Measurements from ENCODE around the gene NOS3. TPM values are rescaled to one million over a fixed set of nuclear protein-coding genes. Genes with fewer than 3 reads are reported as not detected.
"Not testable (repeated sequence)": the region's sequence is repeated elsewhere in the genome, so short reads cannot be mapped to it uniquely, and the experiment has no call there.

NOS3 gene
- total RNA-seq, 4 donors from 2014 or later: 1.4 to 3.2 (median 2.2) TPM

GRCh38 chr7:151035902-151036301 lies 45.1 kb downstream of the NOS3 start:
- TF ChIP-seq POLR2A (IDR thresholded peaks at IDR 0.05) (no peak), CTCF (IDR thresholded peaks at IDR 0.05) (no peak)
- H3K4me1 ChIP-seq: peaks cover 8 to 19% (median 16%) of the 10 kb centered on the region in 3 donors
- H3K27ac ChIP-seq: no peak overlapping the region
- no peaks in the 10 kb centered on the region for H3K9me3 ChIP-seq
- no peaks in the 10 kb centered on the region for H3K27me3 ChIP-seq
- peaks cover 9 to 72% (median 16%) of the 10 kb centered on the region in 3 donors for H3K36me3 ChIP-seq
- DNase-seq: no peak
- no CpG with 5 or more reads among the region's 17 CpGs for WGBS, 2 donors
- intact Hi-C loops (cut with DNase I): no loop called here
- H3K4me3 ChIP-seq: no peak overlapping the region

- TF ChIP-seq POLR2A (IDR thresholded peaks at IDR 0.05): no peak
- TF ChIP-seq CTCF (IDR thresholded peaks at IDR 0.05): no peak
- intact Hi-C loops (cut with DNase I): no loop called here
Measured at GRCh38 chr7:151038951-151039849, 48.4 kb downstream of the NOS3 start.

GRCh38 chr7:151039850-151040548 lies 49.2 kb downstream of the NOS3 start:
- Histone ChIP-seq H3K4me1 (peaks cover 8 to 19% (median 16%) of the 10 kb centered on the region in 3 donors), H3K9me3 (no peaks in the 10 kb centered on the region), H3K27ac (peak overlapping the region in 2 of 4 donors; percentile 2 to 62), H3K4me3 (no peak overlapping the region), H3K27me3 (no peaks in the 10 kb centered on the region), H3K36me3 (peaks cover 16 to 68% (median 18%) of the 10 kb centered on the region in 3 donors)
- intact Hi-C loops (cut with DNase I): no loop called here
- DNase-seq: no peak
- TF ChIP-seq CTCF (IDR thresholded peaks at IDR 0.05): no peak
- TF ChIP-seq POLR2A (IDR thresholded peaks at IDR 0.05): no peak
- whole genome bisulfite sequencing, 2 donors: 33 to 69% methylated on average over 4 to 9 of the region's 18 CpGs

More at GRCh38 chr7:151038951-151039849, 48.4 kb downstream of the NOS3 start:
- H3K27ac ChIP-seq: peak overlapping the region; percentile 16 to 62 (median 46)
- H3K4me1 ChIP-seq: peaks cover 8 to 19% (median 16%) of the 10 kb centered on the region in 3 donors
- H3K27me3 ChIP-seq: no peaks in the 10 kb centered on the region
- 23 to 67% methylated on average over 5 to 7 of the region's 12 CpGs for WGBS, 2 donors
- H3K9me3 ChIP-seq: no peaks in the 10 kb centered on the region
- no peak for DNase-seq
- peaks cover 16 to 68% (median 18%) of the 10 kb centered on the region in 3 donors for H3K36me3 ChIP-seq
- no peak overlapping the region for H3K4me3 ChIP-seq

GRCh38 chr7:151040616-151041375 lies 50.0 kb downstream of the NOS3 start:
- WGBS, 2 donors: 91 to 92% methylated on average over 9 of the region's 30 CpGs
- TF ChIP-seq CTCF (IDR thresholded peaks at IDR 0.05): no peak
- no peak for TF ChIP-seq POLR2A (IDR thresholded peaks at IDR 0.05)
- H3K4me3 ChIP-seq: no peak overlapping the region
- intact Hi-C loops (cut with DNase I): no loop called here
- H3K36me3 ChIP-seq: peaks cover 9 to 68% (median 15%) of the 10 kb centered on the region in 3 donors
- no peak for DNase-seq
- peaks cover 8 to 19% (median 16%) of the 10 kb centered on the region in 3 donors for H3K4me1 ChIP-seq
- H3K9me3 ChIP-seq: no peaks in the 10 kb centered on the region
- H3K27ac ChIP-seq: no peak overlapping the region
- no peaks in the 10 kb centered on the region for H3K27me3 ChIP-seq

- 85 to 86% methylated on average over 7 to 10 of the region's 10 CpGs for WGBS, 2 donors
- intact Hi-C loops (cut with DNase I); H3K9me3 ChIP-seq; DNase-seq; H3K27ac ChIP-seq; H3K27me3 ChIP-seq; H3K4me3 ChIP-seq: not testable (repeated sequence)
- Histone ChIP-seq H3K4me1 (peaks cover 8 to 29% (median 20%) of the 10 kb centered on the region in 3 donors), H3K36me3 (peaks cover 0 to 48% (median 8%) of the 10 kb centered on the region in 3 donors)
Measured at GRCh38 chr7:151043449-151043848, 52.6 kb downstream of the NOS3 start.

Data from esophagus squamous epithelium (tissue), 5 donors.